Hematopoietic multipotent progenitor cell treated with erythropoietin and hydrocortisone succinate and interleukin-3 and kit ligand, for 15 days (in vitro differentiated cells): ENCODE results near the gene FMN1.

Experiments used
- DNase-seq: peaks from one replicate; pipeline ENCODE4 v3.0.0-alpha.2; 2015; ENCODE audit warnings: low spot score

Gene FMN1

DNA sequence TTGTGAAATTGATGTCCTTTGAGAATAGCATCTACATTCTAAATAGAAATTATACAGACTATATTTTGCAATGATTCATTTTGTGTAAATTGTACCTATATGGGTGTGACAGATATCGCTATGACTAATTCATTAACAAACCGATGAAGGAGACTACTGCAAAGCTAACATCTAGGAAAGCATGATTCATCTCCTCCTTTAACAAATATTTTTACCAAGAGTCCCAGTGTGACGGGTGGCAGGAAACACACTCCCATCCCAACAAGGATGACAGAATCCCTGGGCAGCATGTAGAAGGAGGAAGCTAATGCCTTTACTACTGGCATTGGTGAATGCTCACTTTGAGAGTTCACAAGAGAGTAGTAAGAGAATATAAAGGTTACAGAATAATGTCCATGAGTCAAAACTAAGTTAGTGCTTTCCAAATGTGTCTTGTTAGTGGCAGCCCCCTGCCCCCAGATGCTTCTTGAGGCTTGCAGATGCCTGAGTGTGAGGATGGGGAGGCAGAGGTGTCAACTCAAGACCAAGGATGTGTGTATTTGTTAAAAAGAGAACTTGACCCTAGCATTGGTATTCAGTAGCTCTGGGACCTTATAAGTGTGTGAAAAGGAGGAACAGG lies 180.6 kb downstream of the FMN1 start:
- no peak for DNase-seq

DNA sequence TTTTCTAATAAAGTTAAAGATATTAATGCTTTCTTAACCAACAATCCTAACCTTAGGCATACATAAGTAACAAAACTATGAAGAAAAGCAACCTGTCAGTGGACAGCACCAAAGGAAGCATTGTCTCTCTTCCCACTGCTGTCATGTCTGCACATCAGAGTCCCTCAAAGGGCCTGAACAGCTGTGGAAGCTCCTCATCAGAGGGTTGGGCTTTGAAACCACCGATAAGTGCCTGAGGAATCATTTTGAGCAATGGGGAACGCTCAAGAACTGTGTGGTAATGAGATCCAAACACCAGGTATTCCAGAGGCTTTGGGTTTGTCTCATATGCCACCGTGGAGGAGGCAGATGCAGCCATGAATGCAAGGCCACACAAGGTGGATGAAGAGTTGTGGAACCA lies 182.5 kb downstream of the FMN1 start:
- no peak for DNase-seq

DNA sequence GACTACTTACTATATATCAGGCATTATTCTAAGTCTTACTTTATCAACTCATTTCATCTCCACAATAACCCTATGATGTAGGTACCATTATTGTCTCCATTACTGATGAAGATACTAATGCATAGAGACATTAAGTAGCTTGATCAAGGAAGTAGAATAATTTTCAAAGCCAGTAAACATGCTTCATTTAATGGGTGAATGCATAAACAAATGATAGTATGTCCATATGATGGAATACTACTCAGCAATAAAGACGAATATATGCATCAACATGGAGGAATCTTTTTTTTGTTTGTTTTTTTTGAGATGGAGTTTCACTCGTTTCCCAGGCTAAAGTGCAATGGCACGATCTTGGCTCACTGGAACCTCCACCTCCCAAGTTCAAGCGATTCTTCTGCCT lies 184.9 kb downstream of the FMN1 start:
- DNase-seq, result no peak

DNA sequence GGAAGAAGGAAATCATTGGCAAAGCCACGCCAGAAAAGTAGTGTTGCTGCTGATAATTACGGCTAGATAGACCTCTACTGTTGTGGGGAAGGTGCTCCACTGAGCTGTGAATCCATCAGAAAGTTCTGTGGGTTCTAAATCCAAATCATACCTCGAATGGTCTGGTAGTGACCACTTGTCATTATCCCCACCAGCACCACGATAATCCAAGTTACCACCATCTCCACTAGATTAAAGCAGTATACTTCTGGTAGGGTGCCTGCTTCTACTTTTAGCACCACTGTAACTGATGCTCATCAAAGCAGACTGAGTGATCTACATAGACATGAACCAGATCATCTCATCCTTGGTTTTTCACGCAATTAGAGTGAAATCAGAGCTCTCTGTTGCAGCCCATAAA lies 185.5 kb downstream of the FMN1 start:
- no peak for DNase-seq

DNA sequence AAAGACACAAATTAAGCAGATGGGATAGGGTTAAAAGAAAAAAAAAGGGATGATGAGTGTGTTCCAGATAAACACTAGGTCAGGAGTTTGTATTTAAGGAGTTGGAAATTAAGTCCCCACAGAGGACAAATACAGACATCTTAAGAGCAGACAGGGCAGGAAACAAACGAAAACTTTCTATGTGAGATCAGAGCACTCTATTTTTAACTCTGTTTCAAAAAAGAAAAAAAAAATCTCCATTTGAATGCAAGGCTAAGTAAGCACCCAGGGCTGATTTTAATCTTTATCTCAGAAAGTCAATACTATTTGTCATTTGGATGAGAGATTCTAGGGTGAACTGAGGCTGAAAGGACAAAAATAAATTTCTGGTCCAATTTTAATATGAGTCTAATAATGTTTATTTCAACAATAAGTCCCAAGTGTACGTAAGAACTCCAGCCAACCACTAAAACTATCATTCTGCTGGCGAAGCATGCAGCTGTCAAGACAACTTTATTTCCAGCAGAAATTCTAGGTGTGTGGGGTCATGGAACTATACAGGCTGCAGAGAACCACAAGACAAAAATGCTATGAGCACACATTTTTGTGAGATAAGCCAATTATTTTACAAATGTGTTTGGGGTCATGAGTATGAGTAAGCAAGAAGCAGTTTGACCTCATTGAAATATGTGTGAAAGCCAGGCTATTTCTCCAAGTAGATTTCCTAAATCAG lies 186.1 kb downstream of the FMN1 start:
- DNase-seq, result no peak

DNA sequence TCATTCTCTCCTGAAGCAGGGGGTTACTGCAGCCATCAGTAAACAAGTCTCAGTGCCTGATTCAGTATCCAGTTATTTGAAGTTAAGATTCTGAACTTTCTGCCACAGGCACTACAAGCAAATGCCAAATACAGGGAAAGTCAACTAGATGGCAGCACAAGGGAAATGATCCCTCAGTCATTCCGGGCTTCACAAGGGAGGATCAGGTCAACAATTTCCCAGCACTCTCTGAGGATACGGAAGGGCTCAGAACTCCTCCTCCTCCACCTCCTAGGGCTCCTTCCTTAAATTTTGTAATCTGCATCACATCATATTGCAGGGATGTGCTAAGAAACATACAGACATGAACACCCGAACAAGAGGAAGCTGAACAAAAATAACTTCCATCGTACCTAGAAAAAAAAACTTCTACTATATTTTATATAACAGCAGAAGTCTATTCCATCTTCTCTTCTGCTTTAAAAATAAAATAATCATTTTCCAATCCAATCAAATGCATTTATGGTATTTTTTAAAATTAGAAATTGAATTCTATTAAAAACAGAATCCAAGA lies 187.1 kb downstream of the FMN1 start:
- DNase-seq, result no peak

DNA sequence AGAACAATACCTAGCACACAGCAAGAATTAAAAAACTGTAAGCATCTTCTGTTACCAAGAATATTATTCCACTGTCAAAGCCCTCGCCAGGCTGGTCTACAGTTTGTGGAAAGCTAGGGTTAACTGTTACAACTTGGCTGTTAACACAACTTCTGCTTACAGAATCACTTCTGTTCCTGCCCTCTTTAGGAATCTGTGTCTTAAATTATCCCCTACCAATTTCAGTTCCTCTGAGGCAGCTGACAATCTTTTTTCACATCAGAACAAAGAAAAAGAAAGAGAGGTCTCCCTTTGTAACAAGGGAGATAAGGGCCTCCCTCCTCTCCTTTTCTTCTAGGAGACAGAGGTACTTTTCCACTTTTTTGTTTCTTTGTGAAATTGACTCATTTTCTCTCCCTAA lies 188.9 kb downstream of the FMN1 start:
- DNase-seq, result no peak

DNA sequence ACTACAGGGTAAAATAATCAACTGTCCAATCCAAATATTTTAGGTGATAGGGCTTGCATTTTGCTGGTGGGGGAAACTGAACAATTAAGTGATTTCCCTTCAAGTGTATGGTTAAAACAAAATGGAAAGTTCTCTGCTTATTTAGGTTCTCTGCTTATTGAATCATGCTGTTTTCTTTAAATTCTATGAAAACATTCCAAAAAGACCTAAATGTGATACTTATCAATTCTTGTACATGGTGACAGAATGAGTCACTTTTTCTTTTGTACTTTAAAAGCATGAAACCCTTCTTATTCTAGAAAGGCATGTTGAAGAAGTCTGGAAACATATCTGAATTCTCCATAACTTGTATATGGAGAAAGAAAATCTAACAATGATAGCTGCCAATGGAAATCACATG lies 192.6 kb downstream of the FMN1 start:
- DNase-seq, result no peak

DNA sequence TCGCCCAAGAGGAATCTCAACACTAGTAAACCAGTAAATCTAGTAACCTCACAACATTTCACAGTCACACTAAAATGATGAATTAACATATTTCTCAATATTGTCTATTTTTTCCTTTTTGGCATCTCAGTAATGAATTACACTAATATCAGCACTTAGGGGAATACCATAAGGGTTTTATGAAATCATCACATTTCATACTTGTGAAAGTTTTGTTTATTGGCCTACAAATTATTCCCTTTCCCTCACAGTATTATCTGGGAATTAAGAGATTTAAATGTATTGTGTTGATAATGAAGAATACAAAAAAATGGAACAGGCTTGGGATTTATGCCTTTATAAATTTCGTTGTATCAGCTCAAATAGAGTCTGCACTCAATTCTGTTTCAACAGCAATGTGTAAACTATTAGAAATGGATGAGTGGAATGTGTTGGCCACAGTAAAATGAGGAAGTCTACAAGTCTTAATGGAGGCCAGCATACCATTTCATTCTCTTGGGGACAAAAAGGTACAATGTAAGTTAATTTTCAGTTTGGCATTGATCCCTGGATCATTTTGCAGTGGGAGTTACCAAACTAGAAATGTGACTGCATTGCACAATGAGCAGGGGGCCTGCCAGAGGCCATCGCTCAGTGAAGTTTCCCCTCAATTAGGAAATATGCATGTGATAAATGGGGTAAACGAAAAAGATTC lies 195.4 kb downstream of the FMN1 start:
- no peak for DNase-seq

DNA sequence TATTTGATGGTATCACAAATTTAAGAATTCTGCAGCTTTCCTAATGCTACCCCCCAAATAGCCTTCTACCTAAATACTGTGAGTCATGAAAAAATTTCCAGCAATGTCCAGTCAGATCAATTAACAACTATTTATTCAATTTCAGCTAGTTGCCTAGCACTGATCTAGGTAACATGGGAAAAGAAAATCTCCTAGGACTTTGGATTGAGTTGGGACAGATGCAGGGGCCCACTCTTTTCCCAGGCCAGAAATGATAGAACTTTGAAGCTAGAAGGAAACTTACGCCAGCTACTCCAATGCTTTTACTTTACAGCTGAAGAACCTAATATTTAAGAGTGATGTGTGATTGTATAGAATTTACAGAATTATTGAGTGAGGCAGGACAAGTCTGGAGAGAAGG lies 196.3 kb downstream of the FMN1 start:
- DNase-seq, result no peak

DNA sequence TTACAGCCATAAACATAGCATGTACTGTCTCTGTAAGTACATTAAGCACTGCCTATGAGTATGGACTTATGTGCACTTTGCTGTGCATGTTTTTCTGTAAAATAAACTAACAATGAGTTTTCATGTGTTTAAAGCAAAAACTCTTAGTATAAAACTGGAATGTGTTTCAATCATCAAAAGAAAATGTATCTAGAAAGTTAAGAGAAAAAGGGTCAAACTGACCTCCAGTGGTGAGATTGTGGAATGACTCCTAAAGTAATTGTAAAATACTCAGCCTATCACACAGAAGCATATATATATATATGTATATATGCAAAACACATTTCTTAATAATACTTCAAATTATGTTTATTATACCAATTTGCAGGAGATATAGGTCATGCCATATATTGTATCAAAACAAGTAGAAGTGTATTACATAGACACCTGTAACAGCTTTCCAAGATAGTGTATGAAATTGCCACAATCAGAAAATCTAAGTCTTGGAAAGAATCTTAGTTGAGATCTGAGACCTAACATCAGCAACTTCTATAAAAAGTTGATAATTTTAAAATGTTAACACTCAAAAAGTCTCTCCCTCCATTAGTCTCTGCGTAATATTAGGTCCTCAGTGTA lies 199.6 kb downstream of the FMN1 start:
- DNase-seq, result peak; percentile 3

DNA sequence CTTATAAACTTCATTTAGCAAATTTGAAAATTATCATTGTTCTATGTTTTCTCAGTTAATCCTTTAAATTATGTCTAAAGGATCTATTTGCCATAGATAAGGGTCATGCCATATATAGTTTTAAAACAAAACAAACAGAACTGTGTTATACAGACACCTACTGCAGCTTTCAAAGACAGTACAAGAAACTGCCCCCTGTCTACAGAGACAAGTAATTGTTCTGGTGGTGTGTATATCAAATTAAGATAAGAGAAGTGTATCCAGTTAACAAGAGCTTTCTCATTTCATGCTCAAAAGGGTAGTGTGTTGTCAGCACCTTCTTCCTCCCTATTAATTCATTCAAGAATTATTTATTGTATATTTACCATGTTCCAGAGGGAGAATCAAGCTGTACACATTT lies 201.2 kb downstream of the FMN1 start:
- DNase-seq, result no peak

DNA sequence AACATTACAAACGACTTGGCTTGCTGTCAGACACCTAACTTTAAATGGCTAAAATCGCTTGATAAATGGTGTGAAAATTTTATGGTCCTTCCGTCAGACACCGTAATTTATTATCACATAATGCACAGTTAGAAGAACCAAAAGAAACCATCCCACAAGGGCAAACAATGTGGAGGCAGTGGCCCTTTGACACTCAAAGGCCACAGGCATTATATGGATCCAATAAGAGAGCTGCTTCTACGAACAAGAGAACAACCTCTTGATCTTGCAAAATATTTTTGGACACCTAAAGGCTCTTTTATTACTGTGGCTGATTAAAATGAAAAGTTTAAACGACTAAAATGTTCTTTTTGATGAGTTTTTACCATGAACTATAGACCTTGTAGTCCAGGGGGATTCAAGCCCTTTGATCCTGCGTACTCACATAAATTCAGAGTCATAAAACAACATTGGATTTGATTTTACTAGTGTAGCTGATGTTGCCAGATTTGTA lies 202.8 kb downstream of the FMN1 start:
- no peak for DNase-seq

DNA sequence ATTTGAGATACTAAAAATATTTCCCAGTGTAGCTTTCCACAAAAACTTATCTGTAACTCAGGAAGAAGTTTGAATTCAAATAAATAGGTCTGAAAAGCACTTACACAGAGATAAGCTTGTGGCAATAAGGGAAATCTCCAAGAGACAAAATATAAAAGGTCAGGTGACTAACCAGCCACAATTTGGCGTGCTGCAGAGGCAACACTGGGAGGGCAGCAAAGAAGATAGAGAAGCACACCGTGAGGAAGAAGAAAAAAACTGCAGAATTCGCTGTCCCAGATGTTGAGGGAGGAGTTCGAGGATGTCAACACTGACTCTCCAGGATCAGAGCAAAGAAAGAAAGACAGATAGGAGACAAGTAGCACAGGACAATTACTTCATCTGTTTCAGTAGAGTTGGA lies 204.4 kb downstream of the FMN1 start:
- DNase-seq, result no peak

DNA sequence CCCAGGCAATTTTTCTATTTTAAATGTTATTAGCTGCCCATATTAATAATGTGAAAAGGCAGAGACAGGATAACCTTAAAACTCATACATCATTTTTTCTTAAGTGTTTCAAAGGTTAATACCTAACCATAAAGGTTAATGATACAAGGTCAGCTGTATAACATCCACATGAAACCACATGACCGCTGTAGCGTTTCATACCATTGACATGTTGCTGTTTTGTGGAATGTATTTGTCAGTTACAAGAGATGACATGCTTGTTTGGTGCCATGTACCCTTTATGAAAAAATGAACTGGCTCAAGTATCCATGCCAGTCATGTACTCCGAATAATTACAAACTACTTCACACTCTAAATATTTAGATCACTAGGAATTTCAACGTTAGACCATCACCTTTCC lies 207.4 kb downstream of the FMN1 start:
- no peak for DNase-seq

DNA sequence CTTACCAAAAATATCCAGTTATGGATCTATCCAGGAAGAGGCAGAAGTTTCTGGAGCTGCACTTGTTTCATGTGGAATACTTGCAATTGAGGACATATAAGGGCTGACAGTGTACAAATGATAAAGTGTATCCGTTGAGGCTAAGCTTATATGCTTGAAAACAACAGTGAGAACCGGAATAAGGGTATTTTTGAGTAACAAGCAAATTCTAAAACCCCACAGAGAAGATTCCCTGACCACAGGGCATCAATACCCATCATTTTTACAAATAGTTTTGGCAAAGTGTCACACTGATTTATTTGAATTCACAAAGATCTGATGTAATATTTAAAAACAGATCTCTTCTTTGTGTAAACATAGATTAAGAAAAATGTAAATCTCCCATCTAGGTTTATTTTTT lies 208.4 kb downstream of the FMN1 start:
- no peak for DNase-seq

DNA sequence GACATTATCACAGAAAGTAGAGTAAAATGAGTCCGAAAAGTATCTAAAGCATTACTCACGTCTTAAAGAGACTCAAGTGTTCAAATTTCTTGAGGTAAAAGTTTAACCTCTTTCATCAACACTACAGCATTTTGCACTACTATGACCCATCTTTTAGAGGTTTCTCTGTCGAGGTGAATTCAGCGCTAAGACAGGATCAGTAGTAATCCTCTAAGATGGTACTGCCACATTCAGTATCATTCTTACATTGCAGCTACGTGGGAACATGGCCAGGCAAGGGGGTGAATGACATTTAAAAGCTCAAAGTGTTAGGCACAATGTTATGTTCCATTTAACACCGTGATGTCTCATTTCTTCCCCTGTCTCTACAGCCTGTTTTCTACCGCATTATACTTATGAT lies 210.8 kb downstream of the FMN1 start:
- DNase-seq, result no peak

DNA sequence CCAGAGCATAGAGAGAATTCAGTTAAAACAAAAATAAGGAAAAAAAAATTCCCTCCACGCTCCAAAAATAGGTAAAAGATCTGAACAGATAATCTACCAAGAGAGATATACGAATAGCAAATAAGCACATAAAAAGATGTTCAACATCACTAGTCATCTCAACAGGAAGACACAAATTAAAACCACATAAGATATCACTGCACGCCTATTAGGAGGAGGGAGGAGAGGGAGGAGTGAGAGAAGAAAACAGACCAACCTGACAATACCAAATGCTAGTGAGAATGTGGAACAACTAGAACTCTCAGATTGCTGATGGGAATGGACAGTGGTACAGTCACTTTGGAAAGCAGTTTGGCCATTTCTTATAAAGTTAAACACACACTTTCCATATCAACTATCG lies 212.5 kb downstream of the FMN1 start:
- no peak for DNase-seq

DNA sequence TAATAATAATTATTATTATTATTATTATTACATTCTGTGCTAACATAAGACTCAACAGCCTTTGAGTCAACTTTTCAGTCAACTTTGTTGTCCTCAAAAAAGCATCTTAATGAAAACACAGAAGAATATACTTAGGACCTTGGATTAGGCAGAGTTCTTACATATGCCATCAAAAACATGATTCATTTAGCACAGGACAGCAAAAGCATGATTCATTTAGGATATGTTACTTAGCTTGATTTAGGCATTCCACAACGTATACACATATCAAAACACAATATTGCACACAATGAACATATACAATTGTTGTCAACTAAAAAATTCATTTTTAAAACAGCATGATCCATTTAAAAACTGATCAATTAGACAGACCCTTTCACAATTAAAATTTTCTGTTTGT lies 213.0 kb downstream of the FMN1 start:
- DNase-seq, result no peak

DNA sequence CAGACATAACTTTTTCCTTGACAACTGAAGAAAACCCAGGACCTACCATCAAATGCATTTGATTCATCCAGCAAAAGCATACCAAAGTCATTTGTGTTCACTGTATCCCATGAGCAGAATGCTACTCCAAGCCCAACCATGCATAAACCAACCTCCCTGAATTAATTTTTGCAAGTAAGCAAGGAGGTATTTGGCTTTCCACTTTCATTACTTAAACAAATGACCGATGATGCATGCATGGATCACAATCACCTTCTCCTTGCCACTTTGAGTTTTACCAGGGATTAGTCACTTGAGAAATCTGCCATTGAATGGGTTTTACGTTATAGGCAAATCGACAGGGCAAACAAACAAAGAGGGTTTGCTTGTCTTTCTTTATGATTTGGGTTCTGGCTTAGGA lies 214.8 kb downstream of the FMN1 start:
- no peak for DNase-seq

DNA sequence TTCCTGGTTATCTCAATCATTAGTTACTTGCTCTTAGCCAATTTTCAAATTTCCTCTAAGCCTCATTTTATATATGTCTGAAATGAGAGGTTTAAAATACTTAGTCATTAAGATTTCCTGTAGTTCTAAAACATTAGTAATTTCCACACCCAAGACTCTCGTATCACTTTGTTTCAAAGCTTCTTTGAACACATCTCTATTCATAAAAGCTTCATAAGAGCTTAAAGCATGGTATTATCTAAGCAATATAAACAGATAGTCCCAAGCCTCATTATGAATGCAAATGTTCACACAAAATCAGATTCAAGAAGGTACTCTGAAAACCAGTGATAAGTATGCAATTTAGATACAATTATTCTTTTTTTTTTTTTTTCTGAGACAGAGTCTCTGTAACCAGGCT lies 217.0 kb downstream of the FMN1 start:
- no peak for DNase-seq

DNA sequence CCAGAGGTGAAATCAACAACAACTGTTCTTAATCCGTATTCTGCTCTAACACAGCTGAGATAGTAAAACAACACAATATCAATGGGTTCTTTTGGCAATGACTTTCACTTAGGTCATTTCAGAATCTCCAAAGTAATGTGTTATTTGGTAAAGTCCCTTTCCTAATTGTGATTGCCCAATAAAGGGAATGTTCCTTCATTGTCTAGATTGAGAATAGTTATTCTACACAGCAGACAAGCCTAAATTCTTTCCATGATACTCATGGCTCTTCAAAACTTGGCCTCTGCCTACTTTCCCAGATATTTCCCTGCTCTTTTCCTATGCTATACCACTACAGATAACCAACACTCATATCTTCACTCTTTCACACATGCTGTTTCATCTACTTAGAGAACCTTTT lies 219.8 kb downstream of the FMN1 start:
- DNase-seq, result no peak

DNA sequence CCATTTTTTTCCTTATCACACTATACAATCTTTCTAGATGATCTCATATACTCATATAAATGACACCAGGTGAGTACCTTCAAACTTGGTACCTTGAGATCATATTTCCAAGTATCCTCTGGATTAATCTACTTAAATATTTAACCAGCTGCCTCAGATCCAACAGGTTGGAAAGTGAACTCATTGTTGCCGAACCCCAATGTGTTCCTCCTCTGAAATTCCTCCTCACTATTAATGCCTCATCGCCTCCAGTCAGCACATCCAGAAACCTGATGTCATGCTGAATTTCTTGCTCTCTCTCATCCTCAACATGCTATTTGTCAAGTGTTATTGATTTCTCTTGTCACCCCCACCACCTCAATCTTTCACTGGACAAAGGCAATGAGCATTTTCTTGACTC lies 221.8 kb downstream of the FMN1 start:
- DNase-seq, result no peak
